ENCODE results near the gene TOP2A. TPM values are rescaled to one million over a fixed set of nuclear protein-coding genes. Genes with fewer than 3 reads are reported as not detected.
A peak's percentile ranks its signal among the peaks of the same experiment; 100 is the strongest.
"Not testable (repeated sequence)": the region's sequence is repeated elsewhere in the genome, so short reads cannot be mapped to it uniquely, and the experiment has no call there.

TOP2A gene
- total and polyA plus RNA-seq, 7 donors, result 0.14 to 0.84 (median 0.32) TPM; not detected in 1

DNA sequence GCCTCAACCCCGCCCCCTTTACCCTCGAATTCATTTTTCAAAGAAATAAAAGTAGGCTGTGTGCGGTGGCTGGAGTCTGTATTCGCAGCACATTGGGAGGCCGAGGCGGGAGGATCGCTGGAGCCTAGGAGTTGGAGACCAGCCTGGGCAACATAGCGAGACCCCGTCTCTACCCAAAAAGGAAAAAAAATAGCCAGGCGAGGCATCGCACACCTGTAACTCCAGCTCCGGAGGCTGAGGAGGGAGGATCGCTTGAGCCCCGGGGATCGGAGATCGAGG, 671 bp upstream of the TOP2A start:
- H3K27ac ChIP-seq, result peak overlapping the region; percentile 14
- peak overlapping the region; percentile 69 for H3K4me3 ChIP-seq
- H3K36me3 ChIP-seq (ENCODE audit: insufficient read depth in 1 of 2, low read depth in 1 of 2), result no peaks in the 10 kb centered on the region
- intact Hi-C loops (cut with DNase I), result no loop called here
- WGBS, 3 donors, result 49 to 60% (median 51%) methylated on average over 16 of the region's 16 CpGs
- H3K9me3 ChIP-seq, result no peaks in the 10 kb centered on the region
- TF ChIP-seq, protein P1, sequence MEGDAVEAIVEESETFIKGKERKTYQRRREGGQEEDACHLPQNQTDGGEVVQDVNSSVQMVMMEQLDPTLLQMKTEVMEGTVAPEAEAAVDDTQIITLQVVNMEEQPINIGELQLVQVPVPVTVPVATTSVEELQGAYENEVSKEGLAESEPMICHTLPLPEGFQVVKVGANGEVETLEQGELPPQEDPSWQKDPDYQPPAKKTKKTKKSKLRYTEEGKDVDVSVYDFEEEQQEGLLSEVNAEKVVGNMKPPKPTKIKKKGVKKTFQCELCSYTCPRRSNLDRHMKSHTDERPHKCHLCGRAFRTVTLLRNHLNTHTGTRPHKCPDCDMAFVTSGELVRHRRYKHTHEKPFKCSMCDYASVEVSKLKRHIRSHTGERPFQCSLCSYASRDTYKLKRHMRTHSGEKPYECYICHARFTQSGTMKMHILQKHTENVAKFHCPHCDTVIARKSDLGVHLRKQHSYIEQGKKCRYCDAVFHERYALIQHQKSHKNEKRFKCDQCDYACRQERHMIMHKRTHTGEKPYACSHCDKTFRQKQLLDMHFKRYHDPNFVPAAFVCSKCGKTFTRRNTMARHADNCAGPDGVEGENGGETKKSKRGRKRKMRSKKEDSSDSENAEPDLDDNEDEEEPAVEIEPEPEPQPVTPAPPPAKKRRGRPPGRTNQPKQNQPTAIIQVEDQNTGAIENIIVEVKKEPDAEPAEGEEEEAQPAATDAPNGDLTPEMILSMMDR (IDR thresholded peaks at IDR 0.05), result no peak
- ATAC-seq (no peak), DNase-seq (peak; percentile 34 to 60)
- H3K27me3 ChIP-seq (ENCODE audit: insufficient read depth in 3 of 3, low read length in 2 of 3), result peaks cover 0 to 6% (median 0%) of the 10 kb centered on the region in 3 donors
- H3K4me1 ChIP-seq, result peaks cover 5% of the 10 kb centered on the region

DNA sequence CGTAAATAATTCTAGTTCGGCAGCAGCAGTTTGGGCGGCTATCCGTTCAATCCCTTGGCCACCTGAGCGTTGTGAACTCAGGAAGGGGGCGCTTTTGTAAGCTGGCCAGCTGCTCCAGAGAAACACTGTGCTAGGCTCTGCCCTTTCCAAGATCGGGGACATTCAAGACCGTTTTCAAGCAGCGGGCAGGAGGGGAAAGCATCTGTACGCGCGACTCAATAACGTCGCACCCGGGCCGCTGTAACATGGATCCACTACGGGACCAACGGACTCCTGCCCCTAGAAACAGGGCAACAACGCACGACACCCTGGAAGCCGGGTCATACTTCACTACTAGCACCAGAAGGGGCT, 463 bp downstream of the TOP2A start:
- 1% methylated on average over 21 of the region's 21 CpGs for WGBS, 3 donors
- no peak for ATAC-seq
- Histone ChIP-seq H3K36me3 (ENCODE audit: insufficient read depth in 1 of 2, low read depth in 1 of 2) (no peaks in the 10 kb centered on the region), H3K9me3 (no peaks in the 10 kb centered on the region), H3K27me3 (ENCODE audit: insufficient read depth in 3 of 3, low read length in 2 of 3) (peaks cover 0 to 6% (median 0%) of the 10 kb centered on the region in 3 donors), H3K4me1 (peaks cover 5% of the 10 kb centered on the region), H3K27ac (no peak overlapping the region), H3K4me3 (peak overlapping the region; percentile 69)
- TF ChIP-seq, protein P1 (IDR thresholded peaks at IDR 0.05), result no peak
- DNase-seq, result no peak
- intact Hi-C loops (cut with DNase I), result loop anchor here in 1 of 2 donors (2.0 kb wide), 1 partner anchor 114 kb away; no protein-coding TSS in a partner anchor

DNA sequence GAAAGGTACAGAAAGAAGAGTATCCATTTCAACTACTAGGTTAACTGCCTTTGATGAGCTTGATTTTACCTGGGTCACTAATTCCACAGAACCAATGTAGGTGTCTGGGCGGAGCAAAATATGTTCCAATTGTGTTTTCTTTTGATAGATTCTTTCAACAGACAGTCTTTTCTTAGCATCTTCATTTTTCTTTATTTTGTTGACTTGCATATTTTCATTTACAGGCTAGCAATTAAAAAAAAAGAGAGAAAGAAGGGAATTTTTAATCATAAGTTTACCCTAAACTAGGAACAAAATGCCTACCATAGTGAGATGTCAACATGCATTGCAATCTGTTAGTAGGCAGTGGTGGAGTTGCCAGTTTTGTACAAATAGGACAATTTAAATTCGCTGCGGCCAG, 1.0 kb downstream of the TOP2A start:
- no peak for DNase-seq
- no peak for ATAC-seq
- intact Hi-C loops (cut with DNase I), result loop anchor here in 1 of 2 donors (2.0 kb wide), 1 partner anchor 114 kb away; no protein-coding TSS in a partner anchor
- H3K27me3 ChIP-seq (ENCODE audit: insufficient read depth in 3 of 3, low read length in 2 of 3), result peaks cover 0 to 6% (median 0%) of the 10 kb centered on the region in 3 donors
- no peaks in the 10 kb centered on the region for H3K36me3 ChIP-seq (ENCODE audit: insufficient read depth in 1 of 2, low read depth in 1 of 2)
- TF ChIP-seq, protein P1 (IDR thresholded peaks at IDR 0.05), result no peak
- no peak overlapping the region for H3K27ac ChIP-seq
- peaks cover 5% of the 10 kb centered on the region for H3K4me1 ChIP-seq
- H3K9me3 ChIP-seq, result no peaks in the 10 kb centered on the region
- no peak overlapping the region for H3K4me3 ChIP-seq
- 36 to 43% (median 39%) methylated on average over 3 of the region's 3 CpGs for WGBS, 3 donors

DNA sequence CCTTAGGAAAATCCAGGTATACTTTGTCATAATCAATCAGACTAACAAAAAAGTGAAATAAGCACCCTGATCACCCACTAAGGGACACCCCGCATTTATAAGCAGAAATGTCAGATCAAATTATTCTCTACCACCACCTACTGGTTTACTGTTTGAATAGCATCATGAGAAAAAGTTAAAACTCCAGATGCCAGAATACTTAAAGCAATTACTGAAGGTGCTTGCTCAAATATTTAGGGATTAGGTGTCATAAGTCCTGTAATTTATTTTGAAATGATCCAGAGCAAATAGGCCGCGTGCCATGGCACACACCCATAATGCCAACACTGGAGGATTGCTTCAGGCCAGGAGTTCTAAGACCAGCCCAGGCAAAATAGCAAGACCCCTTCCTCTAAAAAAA, 2.3 kb downstream of the TOP2A start:
- H3K9me3 ChIP-seq, result no peaks in the 10 kb centered on the region
- peaks cover 5% of the 10 kb centered on the region for H3K4me1 ChIP-seq
- no peak overlapping the region for H3K27ac ChIP-seq
- no peaks in the 10 kb centered on the region for H3K36me3 ChIP-seq (ENCODE audit: insufficient read depth in 1 of 2, low read depth in 1 of 2)
- intact Hi-C loops (cut with DNase I), result loop anchor here in 1 of 2 donors (2.0 kb wide), 1 partner anchor 53 kb away; no protein-coding TSS in a partner anchor
- DNase-seq, result no peak
- no peak for ATAC-seq
- peaks cover 0 to 6% (median 0%) of the 10 kb centered on the region in 3 donors for H3K27me3 ChIP-seq (ENCODE audit: insufficient read depth in 3 of 3, low read length in 2 of 3)
- H3K4me3 ChIP-seq, result no peak overlapping the region
- 29 to 32% (median 31%) methylated on average over 3 of the region's 3 CpGs for WGBS, 3 donors
- TF ChIP-seq, protein P1 (IDR thresholded peaks at IDR 0.05), result peak; percentile 61

DNA sequence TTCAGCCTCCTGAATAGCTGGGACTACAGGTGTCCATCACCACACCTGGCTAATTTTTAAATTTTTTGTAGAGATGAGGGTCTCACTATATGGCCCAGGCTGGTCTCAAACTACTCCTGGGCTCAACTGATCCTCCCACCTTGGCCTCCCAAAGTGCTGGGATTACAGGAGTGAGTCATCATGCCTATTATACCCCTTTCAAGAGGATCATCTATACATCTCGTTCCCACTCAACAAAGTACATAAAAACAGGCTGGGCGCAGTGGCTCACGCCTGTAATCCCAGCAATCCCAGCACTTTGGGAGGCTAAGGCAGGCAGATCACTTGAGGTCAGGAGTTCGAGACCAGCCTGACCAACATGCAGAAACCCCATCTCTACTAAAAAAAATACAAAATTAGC, 3.4 kb downstream of the TOP2A start:
- H3K9me3 ChIP-seq; H3K27ac ChIP-seq; H3K4me1 ChIP-seq; H3K36me3 ChIP-seq (ENCODE audit: insufficient read depth in 1 of 2, low read depth in 1 of 2); DNase-seq; H3K4me3 ChIP-seq; ATAC-seq; H3K27me3 ChIP-seq (ENCODE audit: insufficient read depth in 3 of 3, low read length in 2 of 3): not testable (repeated sequence)
- 81 to 86% (median 84%) methylated on average over 4 of the region's 4 CpGs for WGBS, 3 donors
- intact Hi-C loops (cut with DNase I), result loop anchor here (2.0 to 5.0 kb wide), 2 partner anchors 52 kb away; partner anchors contain the start of gene GJD3 (in 1 of the 2)
